GM21526 (cell line): ENCODE measurements around the gene SDS.

ENCODE experiments used
- ATAC-seq: cut with Tn5 transposase; IDR thresholded peaks from one replicate; pipeline ENCODE4 v1.9.1; 2021; ENCODE audit warnings: moderate library complexity; ENCODE audit not compliant: unreplicated experiment, low FRiP score

The SDS gene, protein sequence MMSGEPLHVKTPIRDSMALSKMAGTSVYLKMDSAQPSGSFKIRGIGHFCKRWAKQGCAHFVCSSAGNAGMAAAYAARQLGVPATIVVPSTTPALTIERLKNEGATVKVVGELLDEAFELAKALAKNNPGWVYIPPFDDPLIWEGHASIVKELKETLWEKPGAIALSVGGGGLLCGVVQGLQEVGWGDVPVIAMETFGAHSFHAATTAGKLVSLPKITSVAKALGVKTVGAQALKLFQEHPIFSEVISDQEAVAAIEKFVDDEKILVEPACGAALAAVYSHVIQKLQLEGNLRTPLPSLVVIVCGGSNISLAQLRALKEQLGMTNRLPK

DNA sequence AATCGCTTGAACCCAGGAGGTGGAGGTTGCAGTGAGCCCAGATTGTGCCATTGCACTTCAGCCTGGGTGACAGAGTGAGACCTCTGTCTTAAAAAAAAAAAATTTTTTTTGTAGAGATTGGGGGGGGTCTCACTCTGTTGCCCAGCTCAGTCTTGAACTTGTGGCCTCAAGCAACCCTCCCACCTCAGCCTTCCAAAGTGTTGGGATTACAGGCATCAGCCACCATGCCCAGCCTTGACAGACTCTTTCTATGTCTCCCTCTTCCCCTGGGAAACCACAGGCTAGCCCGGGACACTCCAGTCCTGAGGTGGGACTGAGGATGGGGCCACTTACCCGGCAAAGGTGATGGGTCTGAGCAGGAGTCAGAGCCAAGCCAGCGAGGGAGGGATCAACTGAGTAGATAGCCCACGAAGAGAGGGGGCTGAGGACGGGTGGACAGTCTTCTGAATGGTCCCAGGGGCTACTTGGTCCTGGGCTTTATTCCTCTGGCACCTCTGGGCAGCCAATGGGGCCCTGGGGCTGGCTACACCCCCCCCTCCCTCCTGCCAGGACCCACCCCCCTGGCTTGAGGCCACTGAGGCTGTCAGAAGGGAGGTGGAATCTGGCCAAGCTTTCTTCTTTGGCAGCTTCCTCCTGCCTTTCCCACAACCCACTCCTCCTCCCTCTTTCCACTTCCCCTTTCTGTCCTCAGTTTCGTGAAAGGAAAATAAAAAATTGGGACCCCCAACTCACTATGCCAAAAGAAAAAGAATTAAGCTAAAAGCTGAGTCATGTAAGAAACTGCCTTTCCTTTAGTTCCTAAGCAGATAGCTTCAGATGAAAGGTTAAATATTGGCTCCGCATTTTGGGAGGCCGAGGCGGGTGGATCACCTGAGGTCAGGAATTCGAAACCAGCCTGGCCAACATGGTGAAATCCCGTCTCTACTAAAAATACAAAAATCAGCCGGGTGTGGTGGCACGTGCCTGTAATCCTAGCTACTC is at the start of gene SDS:
Gene SDS (minus strand): TSS at position 453 of the 981 bp plus-strand sequence. CDS start 4,179 bp downstream, outside the sequence.
- no peak for ATAC-seq

DNA sequence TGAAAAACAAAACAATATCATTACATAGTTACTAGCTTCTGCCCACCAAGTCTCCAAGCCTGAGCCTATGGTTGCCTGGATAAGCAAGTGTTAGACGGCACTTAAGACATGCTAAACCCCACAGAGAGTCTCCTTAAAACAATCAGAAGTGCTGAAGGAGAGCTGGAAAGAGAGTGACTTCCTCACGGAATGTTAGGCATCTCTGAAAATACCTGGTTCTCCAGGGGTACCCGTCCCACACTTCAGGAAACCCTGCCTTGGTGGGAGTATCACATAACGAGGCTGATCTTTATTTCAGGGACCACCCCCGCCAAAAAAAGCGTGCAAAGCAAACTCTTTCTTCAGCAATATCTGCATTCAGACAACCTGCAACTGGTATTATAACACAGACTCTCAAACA is 49.6 kb upstream of the SDS start:
- ATAC-seq: no peak

DNA sequence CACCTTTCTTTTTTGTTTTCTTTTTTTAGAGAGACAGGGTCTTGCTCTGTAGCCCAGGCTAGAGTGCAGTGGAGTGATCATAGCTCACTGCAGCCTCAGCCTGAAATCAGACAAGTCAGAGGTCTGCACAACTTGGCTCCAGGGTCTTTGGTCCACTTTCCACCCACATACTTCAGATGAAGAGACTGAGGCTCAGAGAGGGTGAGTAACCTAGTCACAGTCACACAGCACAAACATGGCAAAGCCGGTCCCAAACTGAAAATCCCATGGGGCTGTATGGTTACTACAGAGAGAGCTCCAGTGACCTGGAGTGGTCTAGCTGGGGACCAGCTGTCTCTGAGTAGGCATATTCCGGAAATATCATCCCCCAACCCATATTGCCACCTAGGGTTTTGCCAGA is 48.8 kb upstream of the SDS start:
- no peak for ATAC-seq

DNA sequence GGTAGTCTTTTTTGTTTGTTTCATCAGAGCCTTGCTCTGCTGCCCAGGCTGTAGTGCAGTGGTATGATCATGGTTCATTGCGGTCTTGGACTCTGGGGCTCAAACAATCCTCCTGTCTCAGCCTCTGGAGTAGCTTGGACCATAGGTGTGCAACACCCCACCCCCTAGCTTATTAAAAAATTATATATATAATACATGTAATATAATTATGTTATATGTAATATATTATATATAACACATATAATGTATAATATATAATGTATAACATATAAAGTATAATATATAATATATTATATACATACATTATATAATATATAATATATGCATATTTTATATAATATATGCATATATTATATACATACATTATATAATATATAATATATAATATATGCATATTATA is 46.2 kb upstream of the SDS start:
- no peak for ATAC-seq

DNA sequence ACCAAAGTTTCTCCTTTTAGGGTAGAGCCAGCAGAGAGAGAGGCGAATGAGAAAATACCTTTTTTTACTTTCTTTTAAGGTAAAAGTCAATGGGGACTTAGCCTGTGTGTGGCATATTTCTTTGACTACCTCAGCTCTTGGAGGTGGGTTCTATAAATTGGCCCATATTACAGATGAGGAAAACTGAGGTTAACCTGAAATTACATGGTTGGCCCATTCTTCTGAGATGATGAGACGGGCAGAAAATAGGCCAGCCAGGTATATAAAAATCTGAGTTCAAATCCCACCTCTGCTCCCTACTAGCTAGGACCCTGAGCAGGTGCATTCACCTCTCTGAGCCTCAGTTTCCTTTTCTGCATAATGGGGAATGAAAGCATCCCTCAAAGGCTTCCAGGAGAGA is 45.6 kb upstream of the SDS start:
- ATAC-seq: no peak

DNA sequence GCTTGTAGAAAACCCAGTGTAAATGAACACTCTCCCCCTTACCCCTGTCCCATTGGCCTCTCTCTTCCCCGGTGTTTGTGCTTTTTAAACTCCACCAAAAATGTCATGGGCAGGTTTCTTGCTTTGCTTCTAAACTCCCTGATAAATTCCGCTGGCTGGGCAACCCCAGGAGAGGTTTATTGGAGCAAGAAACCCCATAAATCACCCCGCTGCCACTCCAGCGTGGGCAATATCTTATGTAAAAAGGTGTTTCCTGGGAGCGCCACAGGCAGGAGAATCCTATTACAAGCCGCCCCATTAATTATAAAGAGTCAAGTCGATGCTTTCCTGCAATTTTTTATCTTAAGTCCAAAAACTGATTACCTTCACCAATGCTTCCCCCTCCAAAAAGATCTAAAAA is 45.2 kb upstream of the SDS start:
- no peak for ATAC-seq

DNA sequence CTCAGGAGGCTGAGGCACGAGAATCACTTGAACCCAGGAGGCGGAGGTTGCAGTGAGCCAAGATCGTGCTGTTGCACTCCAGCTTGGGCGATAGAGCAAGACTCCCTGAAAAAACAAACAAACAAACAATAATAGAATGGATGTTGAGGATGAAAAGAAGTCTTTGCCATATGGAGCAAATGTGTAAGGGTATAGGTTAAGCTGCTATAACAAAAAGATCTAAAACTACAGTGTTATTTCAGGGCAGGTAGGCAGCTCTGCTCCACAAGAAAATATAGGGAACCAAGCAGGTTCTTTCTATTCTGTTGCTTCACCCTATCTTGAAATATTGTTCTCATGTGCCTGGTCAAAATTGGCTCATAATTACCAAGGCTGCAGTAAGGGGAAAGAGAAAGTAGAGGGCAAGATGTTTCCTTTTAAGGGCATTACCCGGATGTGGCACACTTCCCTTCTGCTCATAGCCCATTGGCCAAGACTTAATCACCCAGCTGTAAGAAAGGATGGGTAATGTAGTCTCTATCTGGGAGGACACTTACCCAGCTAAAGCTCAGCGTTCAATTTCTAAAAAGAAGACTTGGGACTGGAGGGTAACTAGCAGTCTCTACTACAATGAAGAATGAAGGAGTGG is 42.0 kb upstream of the SDS start:
- ATAC-seq: no peak

DNA sequence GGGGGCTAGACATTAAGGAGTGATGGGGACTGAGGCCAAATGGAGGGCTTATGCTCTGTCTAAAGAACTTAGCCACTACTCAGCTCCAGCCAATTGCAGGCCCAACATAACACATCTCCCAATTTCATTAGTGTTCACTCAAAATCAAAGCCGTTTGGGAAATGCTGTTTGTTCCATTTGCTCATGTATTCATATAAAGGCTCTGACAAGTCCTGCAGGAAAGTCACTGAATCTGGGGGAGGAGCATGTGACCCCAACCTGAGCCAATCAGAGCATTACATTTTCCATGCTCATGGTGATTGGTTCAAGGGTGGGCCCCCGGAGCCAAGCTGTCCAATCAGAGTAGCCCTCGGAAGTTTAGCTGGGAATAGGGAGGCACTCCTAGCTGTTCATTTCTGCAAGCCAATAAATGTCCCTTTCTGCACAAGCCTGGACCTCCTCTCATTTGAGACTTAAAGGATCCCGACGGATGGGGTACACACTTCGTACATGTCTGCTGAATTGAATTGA is 39.4 kb upstream of the SDS start:
- no peak for ATAC-seq

DNA sequence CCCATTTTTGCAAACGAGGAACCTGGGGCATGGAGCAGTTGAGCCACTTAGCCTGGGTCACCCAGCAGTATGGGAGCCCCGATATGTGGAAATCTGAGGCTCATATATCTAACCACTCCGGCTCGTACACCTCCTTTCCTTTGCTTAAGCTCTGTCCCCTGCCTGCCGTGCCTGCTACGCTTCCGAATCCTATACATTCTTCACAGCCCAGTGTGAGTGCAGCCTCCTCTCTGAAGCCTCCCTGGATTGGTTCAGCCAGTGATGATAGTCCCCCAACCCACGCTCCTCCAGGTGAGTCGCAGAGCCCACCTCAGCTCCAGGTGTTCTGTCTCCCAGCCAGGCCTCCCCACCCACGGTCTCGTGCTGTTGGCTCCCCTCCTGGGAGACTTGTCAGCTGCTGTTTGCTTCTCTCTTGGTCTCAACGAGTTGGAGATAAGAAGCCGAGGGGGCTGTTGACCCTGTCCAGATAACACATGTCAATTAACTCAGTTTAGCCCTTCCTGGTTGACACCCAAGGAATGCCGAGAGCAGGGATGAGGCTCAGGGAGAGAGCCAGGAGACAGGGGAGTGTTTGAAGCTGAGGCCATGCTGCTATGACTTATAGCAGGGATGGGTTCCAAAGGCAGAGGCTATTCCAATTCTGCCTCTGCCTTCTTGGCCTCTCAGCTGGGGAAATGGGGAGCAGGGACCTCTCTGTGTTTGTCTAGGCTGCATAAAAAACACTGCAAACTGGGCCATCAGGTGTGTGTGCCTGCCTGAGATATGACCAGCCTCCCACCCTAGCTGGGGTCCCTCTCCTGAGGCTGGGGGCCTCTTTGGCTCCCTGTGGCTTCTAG is 37.5 kb upstream of the SDS start:
- ATAC-seq: no peak

DNA sequence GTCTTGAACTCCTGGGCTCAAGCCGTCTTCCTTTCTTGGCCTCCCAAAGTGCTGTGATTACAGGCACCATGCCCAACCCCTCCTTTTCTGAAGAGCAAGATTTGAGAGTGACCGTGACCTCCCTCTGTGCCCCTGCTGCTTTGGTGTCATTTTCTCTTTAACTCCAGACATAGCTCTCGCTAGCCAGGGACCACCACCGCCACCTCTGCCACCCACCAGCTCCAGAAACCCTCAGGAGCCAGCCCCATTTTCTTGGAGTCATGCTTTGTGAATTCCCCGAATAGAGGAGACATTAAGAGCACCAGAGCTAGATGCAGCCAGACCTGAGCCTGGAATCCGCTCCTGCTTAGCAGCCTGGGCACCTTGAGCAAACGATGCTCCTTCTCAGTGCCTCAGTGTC is 36.6 kb upstream of the SDS start:
- no peak for ATAC-seq

DNA sequence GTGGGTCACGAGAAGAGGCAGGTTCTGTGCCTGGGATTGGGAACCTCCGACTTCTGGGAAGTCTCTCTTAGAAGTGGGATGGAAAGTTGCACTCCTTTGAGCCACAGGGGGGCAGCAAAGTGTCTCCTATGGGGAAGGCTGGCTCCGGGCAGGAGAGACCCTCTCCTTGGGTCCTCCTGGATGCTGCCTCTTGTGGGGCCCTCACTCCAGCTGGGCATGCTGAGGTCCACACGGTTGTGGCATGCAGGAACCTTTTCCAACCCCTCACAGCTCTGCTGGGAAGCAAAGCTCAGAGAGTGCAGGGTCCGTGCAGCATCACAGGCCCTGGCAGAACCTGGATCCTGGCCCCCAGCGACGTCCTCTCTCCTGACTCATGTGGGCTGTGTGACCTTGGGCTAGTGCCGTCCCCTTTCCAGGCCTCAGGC is 35.9 kb upstream of the SDS start:
- ATAC-seq: no peak

DNA sequence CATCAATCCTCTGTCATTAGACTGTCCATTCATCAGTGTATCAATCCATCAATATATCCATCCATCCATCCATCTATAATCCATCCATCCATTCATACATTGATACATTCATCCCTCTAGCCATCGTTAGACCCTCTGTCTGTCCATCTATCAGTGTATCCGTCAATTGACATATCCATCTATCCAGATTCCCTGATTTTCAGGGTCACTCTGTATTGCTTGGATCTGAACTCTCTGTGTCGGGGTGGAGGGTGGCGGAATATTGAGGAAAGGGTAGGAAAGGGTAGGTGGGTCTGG is 35.6 kb upstream of the SDS start:
- ATAC-seq: no peak

DNA sequence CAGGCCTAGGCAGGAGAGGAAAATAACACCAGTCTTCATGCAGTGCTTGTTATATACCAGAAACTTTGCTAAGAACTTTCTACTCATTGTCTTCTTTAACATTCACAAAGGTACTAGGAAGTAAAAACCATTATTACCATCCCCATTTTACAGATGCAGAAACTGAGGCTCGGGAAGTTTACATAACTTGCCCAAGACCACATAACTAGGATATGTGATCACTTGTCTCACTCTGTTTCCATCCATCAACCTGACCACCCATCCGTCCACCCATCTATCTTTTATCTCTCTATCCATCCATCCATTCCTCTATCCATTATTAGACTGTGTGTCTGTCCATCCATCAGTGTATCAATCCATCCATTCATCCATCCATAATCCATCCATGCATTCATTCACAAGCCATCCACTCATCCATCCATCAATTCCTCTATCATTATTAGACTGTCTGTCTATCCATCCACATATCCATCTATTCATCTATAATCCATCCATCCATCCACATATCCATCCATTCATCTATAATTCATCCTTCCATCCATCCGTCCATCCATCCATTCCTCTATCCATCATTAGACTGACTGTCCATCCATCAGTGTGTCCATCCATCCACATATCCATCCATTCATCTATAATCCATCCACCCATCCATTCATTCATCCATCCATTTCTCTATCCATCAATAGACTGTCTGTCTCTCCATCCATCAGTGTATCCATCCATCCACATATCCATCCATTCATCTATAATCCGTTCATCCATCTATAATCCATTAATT is 35.0 kb upstream of the SDS start:
- no peak for ATAC-seq

DNA sequence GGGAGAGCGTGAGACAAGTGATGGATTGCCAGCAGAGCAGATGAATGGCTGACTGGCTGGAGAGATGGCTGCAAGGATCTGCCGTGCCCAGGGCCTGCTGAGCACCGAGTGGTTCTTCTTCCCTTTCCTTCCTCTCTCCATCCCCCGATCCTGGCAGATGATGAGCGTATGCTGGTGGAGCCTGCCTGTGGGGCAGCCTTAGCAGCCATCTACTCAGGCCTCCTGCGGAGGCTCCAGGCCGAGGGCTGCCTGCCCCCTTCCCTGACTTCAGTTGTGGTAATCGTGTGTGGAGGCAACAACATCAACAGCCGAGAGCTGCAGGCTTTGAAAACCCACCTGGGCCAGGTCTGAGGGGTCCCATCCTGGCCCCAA is 34.0 kb upstream of the SDS start:
- no peak for ATAC-seq

DNA sequence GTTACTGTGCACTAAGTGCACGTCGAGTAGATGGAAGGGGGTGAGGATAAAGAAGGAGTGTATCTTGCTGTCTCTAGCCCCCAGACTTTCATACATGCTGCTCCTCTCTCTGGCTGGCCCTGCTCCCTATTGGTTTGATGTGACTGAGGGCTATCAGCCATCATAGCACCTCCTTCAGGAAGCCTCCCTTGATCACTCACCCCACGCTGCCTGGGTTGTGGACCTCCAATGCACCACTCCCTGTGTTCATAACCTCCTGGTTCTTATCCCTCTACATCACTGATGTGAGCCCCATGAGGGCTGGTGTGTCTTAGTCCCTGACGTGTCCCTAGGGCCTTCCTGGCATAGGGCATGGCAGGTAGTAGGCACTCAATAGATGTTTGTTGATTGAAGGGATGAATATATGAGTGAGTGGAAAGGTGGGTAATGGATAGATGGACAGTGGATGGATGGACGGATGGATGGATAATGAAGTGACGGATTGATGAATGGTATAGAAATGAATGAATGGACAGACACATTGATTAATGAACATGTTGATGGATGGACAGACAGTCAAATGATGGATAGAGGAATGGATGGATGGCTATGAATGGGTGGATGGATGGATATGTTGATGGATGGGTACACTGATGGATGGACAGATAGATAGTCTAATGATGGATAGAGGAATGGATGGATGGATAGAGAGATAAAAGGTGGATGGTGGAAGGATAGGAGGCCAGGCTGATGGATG is 33.5 kb upstream of the SDS start:
- ATAC-seq: no peak

DNA sequence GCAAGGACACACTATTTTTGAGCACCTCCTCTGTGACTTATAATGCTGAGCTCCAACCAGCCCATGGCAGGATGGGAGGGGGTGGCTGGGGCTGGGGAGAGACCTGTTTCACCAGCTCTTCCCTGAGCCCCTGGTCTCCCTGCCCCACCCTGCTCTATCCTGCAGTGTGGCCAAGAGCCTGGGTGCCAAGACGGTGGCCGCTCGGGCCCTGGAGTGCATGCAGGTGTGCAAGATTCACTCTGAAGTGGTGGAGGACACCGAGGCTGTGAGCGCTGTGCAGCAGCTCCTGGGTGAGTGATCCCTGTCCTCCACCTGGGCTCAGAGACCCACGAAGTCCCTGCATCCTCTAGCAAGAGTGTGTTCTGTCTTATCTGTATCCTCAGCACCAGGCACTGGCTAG is 32.9 kb upstream of the SDS start:
- ATAC-seq: no peak

DNA sequence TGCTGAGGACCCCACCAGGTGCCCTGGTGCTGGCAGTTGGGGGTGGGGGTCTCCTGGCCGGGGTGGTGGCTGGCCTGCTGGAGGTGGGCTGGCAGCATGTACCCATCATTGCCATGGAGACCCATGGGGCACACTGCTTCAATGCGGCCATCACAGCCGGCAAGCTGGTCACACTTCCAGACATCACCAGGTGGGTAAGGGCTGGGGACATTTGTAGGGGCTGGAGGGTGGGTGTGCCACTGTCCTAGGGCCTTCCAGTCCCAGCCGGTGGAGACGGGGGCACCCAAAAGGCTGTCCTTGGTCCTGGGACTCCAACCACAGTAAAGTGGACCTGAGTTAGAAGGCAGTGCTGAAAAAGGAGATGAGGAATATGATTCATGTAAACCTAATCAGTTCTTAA is 31.7 kb upstream of the SDS start:
- ATAC-seq: no peak

DNA sequence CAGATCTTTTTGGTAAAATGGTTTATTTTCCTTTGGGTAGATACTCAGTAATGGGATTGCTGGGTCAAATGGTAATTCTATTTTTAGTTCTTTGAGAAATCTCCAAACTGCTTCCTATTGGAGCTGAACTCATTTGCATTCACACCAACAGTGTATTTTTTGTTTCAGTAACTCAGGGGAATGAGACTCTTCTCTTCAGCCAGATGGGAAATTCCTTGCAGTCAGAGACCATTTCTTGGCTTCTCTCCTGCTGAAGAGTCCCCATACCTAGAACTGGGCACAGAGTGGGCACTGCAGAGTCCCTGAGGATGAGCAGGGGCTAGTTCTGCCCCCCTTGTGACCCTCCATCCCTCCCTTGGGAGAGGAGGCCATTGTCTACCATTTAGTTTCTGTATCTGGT is 29.3 kb upstream of the SDS start:
- ATAC-seq: no peak

DNA sequence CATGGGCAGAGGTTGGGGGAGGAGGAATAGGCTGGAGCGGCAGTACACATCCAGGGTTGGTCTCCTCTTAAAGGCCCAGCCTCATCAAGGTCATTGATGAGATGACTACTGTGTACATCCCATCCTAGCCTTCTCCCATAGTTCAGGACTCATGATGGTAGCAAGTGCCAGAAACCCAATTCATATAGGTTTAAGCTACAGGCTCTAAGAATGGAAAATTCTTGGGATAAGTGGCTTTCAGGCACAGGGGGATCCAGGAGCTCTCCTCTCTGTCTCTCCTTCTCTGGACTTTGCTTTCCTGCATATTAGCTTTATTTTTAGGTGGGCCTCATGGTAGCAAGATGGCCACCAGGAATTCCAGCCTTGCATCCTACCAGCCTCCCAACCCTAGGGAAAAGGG is 24.8 kb upstream of the SDS start:
- no peak for ATAC-seq
